Measurements from ENCODE around the gene TNFAIP8L1. TPM values are rescaled to one million over a fixed set of nuclear protein-coding genes. Genes with fewer than 3 reads are reported as not detected.

The TNFAIP8L1 gene
- total and polyA plus RNA-seq, 2 donors from 2014 or later, result 11.5 to 16.0 TPM

DNA sequence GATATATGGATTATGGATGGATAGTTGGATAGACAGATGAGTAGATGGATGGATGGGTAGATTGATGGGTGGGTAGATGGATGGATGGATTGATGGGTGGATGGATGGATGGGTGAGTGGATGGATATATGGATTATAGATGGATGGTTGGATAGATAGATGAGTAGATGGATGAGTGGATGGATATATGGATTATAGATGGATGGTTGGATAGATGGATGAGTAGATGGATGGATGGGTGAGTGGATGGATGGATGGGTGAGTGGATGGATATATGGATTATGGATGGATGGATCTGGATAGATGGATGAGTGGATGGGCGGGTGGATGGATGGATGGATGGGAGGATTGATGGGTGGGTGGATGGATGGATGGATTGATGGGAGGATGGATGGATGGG is 36.4 kb upstream of the TNFAIP8L1 start:
- no peak for FAIRE-seq
- no peak for DNase-seq
- intact Hi-C loops (cut with DNase I), result no loop called here

DNA sequence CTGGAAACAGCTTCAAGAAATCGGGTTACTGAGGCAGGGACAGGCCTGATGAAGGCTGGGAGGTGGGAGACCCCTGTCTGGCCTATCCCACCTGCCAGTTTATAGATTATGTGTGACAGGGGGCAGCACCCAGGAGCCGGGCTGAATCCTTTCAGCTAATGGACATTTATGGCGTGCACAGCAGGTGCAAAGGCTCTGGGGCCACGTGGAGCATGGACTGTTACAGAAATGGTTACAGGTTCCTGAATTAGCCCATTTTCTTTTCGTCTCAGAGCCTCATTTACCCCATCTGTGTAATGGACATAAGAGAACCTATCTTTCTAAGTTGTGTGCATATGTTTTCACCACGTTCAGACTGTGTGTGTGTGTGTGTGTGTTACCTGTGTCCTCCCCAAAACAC is 34.4 kb upstream of the TNFAIP8L1 start:
- Histone ChIP-seq H3K36me3 (ENCODE audit: control insufficient read depth in 2 of 3, insufficient read depth in 3 of 3, low read length in 3 of 3) (no peaks in the 10 kb centered on the region), H3K4me1 (ENCODE audit: control insufficient read depth in 2 of 3, insufficient read depth in 2 of 3, low read depth in 1 of 3, low read length in 3 of 3) (peaks cover 0 to 5% (median 0%) of the 10 kb centered on the region in 3 donors), H3K27ac (ENCODE audit: low read depth in 2 of 2, low read length in 2 of 2) (no peak overlapping the region), H3K9me3 (ENCODE audit: control insufficient read depth in 2 of 3, insufficient read depth in 1 of 3, low read length in 3 of 3) (no peaks in the 10 kb centered on the region), H3K9ac (ENCODE audit: low read length in 3 of 3) (no peak overlapping the region), H3K4me3 (ENCODE audit: low read length in 3 of 3) (no peak overlapping the region), H3K27me3 (ENCODE audit: control insufficient read depth, insufficient read depth, low read length) (no peaks in the 10 kb centered on the region)
- DNase-seq (no peak), FAIRE-seq (no peak)
- TF ChIP-seq, protein P1, sequence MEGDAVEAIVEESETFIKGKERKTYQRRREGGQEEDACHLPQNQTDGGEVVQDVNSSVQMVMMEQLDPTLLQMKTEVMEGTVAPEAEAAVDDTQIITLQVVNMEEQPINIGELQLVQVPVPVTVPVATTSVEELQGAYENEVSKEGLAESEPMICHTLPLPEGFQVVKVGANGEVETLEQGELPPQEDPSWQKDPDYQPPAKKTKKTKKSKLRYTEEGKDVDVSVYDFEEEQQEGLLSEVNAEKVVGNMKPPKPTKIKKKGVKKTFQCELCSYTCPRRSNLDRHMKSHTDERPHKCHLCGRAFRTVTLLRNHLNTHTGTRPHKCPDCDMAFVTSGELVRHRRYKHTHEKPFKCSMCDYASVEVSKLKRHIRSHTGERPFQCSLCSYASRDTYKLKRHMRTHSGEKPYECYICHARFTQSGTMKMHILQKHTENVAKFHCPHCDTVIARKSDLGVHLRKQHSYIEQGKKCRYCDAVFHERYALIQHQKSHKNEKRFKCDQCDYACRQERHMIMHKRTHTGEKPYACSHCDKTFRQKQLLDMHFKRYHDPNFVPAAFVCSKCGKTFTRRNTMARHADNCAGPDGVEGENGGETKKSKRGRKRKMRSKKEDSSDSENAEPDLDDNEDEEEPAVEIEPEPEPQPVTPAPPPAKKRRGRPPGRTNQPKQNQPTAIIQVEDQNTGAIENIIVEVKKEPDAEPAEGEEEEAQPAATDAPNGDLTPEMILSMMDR (IDR thresholded peaks at IDR 0.05; ENCODE audit: borderline replicate concordance, extremely low read depth, insufficient read depth), result no peak
- intact Hi-C loops (cut with DNase I), result no loop called here

More for the DNA sequence above, 36.4 kb upstream of the TNFAIP8L1 start:
- peaks cover 2% of the 10 kb centered on the region for H3K27me3 ChIP-seq (ENCODE audit: control insufficient read depth, insufficient read depth, low read length)
- no peak overlapping the region for H3K27ac ChIP-seq (ENCODE audit: low read depth in 2 of 2, low read length in 2 of 2)
- no peaks in the 10 kb centered on the region for H3K9me3 ChIP-seq (ENCODE audit: control insufficient read depth in 2 of 3, insufficient read depth in 1 of 3, low read length in 3 of 3)
- H3K4me3 ChIP-seq (ENCODE audit: low read length in 3 of 3), result no peak overlapping the region
- TF ChIP-seq, protein P1 (IDR thresholded peaks at IDR 0.05; ENCODE audit: borderline replicate concordance, extremely low read depth, insufficient read depth), result no peak
- H3K4me1 ChIP-seq (ENCODE audit: control insufficient read depth in 2 of 3, insufficient read depth in 2 of 3, low read depth in 1 of 3, low read length in 3 of 3), result peaks cover 0 to 5% (median 0%) of the 10 kb centered on the region in 3 donors
- H3K9ac ChIP-seq (ENCODE audit: low read length in 3 of 3), result no peak overlapping the region
- no peaks in the 10 kb centered on the region for H3K36me3 ChIP-seq (ENCODE audit: control insufficient read depth in 2 of 3, insufficient read depth in 3 of 3, low read length in 3 of 3)

DNA sequence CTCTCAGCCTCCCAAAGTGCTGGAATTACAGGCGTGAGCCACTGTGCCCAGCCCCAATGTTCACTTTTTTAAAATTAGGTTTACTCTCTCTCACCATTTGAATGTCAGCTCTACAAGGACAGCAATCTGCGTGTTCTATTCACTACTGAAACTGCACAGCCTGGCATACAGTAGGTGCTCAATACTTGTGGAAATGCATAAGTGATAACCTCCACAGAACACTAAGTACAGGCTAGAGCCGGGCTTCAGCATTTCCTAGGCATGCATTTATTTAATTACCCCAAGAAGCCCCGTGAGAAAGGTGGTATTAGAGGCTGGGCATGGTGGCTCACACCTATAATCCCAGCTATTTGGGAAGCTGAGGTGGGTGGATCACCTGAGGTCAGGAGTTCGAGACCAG is 33.1 kb upstream of the TNFAIP8L1 start:
- H3K9me3 ChIP-seq (ENCODE audit: control insufficient read depth in 2 of 3, insufficient read depth in 1 of 3, low read length in 3 of 3), result no peaks in the 10 kb centered on the region
- H3K27me3 ChIP-seq (ENCODE audit: control insufficient read depth, insufficient read depth, low read length), result no peaks in the 10 kb centered on the region
- peaks cover 0 to 5% (median 0%) of the 10 kb centered on the region in 3 donors for H3K4me1 ChIP-seq (ENCODE audit: control insufficient read depth in 2 of 3, insufficient read depth in 2 of 3, low read depth in 1 of 3, low read length in 3 of 3)
- H3K4me3 ChIP-seq (ENCODE audit: low read length in 3 of 3), result no peak overlapping the region
- FAIRE-seq (no peak), DNase-seq (no peak)
- no peak overlapping the region for H3K9ac ChIP-seq (ENCODE audit: low read length in 3 of 3)
- no peaks in the 10 kb centered on the region for H3K36me3 ChIP-seq (ENCODE audit: control insufficient read depth in 2 of 3, insufficient read depth in 3 of 3, low read length in 3 of 3)
- intact Hi-C loops (cut with DNase I), result no loop called here
- TF ChIP-seq, protein P1 (IDR thresholded peaks at IDR 0.05; ENCODE audit: borderline replicate concordance, extremely low read depth, insufficient read depth), result no peak
- H3K27ac ChIP-seq (ENCODE audit: low read depth in 2 of 2, low read length in 2 of 2), result no peak overlapping the region

Data from kidney (tissue), 14 donors.